Skin of body (tissue), 2 donors: ENCODE results near the gene NANOS1. TPM values are rescaled to one million over a fixed set of nuclear protein-coding genes. Genes with fewer than 3 reads are reported as not detected.
"Not testable (repeated sequence)": the region's sequence is repeated elsewhere in the genome, so short reads cannot be mapped to it uniquely, and the experiment has no call there.

Experiments
- DNase-seq: peaks from one replicate; lab custom pipeline; 2025; lab: John Stamatoyannopoulos, UW
- total RNA-seq: library from RNA; depleted of rRNA; stranded (reverse); fragments of >200 nt; gene quantifications from one replicate; pipeline ENCODE4 v1.2.3, GENCODE V29; 2014

NANOS1 gene
- total RNA-seq, 1 donor from 2014 or later = 3.0 TPM

GRCh38 chr10:119006451-119007210 is 22.9 kb upstream of the NANOS1 start:
- DNase-seq = peak; percentile 21

GRCh38 chr10:119007211-119007574 is 22.3 kb upstream of the NANOS1 start:
- no peak for DNase-seq

GRCh38 chr10:119020627-119020946 is 8.9 kb upstream of the NANOS1 start:
- no peak for DNase-seq

- no peak for DNase-seq
These were observed 6.5 kb upstream of the NANOS1 start for GRCh38 chr10:119022846-119023552.

GRCh38 chr10:119023553-119023868 is 6.0 kb upstream of the NANOS1 start:
- DNase-seq = no peak

GRCh38 chr10:119024882-119025281 is 4.6 kb upstream of the NANOS1 start:
- no peak for DNase-seq

- no peak for DNase-seq
These were observed 4.2 kb upstream of the NANOS1 start for GRCh38 chr10:119025336-119025735.

GRCh38 chr10:119025776-119026175 is 3.7 kb upstream of the NANOS1 start:
- DNase-seq = no peak

- DNase-seq = no peak
These were observed 3.0 kb upstream of the NANOS1 start for GRCh38 chr10:119026301-119027110.

GRCh38 chr10:119028445-119028899 is 1.0 kb upstream of the NANOS1 start:
- not testable (repeated sequence) for DNase-seq

GRCh38 chr10:119028900-119029612 is 458 bp upstream of the NANOS1 start:
- DNase-seq = peak; percentile 72

- DNase-seq = peak; percentile 6
These were observed 1.1 kb downstream of the NANOS1 start for GRCh38 chr10:119030421-119031250.

GRCh38 chr10:119031496-119032059 is 2.1 kb downstream of the NANOS1 start:
- DNase-seq = no peak

- no peak for DNase-seq
These were observed 9.6 kb downstream of the NANOS1 start for GRCh38 chr10:119039161-119039560.

GRCh38 chr10:119041326-119041725 is 11.8 kb downstream of the NANOS1 start:
- no peak for DNase-seq

GRCh38 chr10:119042169-119042568 is 12.7 kb downstream of the NANOS1 start:
- DNase-seq = no peak

GRCh38 chr10:119045561-119045960 is 16.0 kb downstream of the NANOS1 start:
- DNase-seq = no peak

- no peak for DNase-seq
These were observed 19.8 kb downstream of the NANOS1 start for GRCh38 chr10:119049361-119049760.

- DNase-seq = no peak
These were observed 20.3 kb downstream of the NANOS1 start for GRCh38 chr10:119049777-119050176.

GRCh38 chr10:119051775-119052174 is 22.3 kb downstream of the NANOS1 start:
- DNase-seq = no peak
